Epithelial cell of proximal tubule (primary cell): ENCODE results near the gene RAVER1. TPM values are rescaled to one million over a fixed set of nuclear protein-coding genes. Genes with fewer than 3 reads are reported as not detected.

Experiments used
- DNase-seq: peaks from one replicate; pipeline ENCODE4 v3.0.0-alpha.2; 2011; ENCODE audit warnings: low read depth
- H3K4me3 ChIP-seq: 2 replicates; pipeline ENCODE4 v1.5.1; 2011; ENCODE audit warnings: low read depth, mild to moderate bottlenecking, low read length
- total RNA-seq: library from RNA; depleted of rRNA; stranded (reverse); fragments of >200 nt; gene quantifications from 2 replicates; pipeline ENCODE4 v1.2.3, GENCODE V29; 2015
- TF ChIP-seq, protein P1 (sequence below): conservative IDR thresholded peaks from 2 replicates; pipeline ENCODE4 v1.5.1; 2012; ENCODE audit warnings: low read depth, mild to moderate bottlenecking, low read length

RAVER1 gene
- total RNA-seq, 1 donor from 2014 or later: 29.5 TPM

DNA sequence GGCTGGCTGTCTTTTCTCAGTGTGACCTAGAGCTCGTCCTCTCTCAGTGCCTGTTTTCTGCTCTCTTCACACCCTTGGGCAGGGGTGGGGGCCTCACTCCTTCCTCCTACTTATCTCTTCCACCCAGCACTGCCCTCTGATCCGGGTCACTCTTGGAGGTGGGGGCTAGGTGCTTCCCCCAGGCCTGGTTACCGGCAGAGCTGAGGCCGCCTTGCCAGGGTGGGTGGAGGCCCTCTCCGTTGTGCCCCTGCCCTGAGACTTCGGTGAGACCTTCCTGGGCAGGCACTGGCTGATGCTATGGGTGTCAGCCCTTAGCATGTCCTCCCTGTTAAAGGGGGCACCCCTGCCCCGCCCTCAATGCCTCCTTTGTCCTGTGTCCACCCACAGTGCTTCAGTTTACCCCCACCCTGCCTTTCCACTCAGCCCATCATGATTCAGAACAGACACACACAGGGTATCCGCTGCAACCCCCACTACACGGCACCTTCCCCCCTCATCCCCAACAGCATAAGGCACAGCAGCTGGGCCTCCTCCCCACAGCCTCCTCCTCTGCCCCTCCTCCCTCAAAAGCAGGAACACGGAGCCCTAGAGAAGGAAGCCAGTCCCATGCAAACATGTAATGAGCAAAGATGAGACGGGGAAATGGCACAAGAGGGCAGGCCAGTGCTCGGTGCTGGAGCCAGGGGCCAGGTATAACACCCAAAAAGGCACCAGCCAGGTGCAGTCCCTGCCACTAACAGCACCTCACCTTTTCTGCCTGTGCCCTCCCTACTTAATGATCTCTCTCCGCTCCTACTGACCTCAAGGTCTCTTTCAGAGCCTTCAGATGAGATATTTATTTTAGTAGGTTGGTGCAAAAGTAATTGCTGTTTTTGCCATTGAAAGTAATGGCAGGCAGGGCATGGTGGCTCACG lies 33.5 kb downstream of the RAVER1 start:
- no peak for DNase-seq
- TF ChIP-seq, protein P1, sequence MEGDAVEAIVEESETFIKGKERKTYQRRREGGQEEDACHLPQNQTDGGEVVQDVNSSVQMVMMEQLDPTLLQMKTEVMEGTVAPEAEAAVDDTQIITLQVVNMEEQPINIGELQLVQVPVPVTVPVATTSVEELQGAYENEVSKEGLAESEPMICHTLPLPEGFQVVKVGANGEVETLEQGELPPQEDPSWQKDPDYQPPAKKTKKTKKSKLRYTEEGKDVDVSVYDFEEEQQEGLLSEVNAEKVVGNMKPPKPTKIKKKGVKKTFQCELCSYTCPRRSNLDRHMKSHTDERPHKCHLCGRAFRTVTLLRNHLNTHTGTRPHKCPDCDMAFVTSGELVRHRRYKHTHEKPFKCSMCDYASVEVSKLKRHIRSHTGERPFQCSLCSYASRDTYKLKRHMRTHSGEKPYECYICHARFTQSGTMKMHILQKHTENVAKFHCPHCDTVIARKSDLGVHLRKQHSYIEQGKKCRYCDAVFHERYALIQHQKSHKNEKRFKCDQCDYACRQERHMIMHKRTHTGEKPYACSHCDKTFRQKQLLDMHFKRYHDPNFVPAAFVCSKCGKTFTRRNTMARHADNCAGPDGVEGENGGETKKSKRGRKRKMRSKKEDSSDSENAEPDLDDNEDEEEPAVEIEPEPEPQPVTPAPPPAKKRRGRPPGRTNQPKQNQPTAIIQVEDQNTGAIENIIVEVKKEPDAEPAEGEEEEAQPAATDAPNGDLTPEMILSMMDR: no peak
- no peak overlapping the region for H3K4me3 ChIP-seq

DNA sequence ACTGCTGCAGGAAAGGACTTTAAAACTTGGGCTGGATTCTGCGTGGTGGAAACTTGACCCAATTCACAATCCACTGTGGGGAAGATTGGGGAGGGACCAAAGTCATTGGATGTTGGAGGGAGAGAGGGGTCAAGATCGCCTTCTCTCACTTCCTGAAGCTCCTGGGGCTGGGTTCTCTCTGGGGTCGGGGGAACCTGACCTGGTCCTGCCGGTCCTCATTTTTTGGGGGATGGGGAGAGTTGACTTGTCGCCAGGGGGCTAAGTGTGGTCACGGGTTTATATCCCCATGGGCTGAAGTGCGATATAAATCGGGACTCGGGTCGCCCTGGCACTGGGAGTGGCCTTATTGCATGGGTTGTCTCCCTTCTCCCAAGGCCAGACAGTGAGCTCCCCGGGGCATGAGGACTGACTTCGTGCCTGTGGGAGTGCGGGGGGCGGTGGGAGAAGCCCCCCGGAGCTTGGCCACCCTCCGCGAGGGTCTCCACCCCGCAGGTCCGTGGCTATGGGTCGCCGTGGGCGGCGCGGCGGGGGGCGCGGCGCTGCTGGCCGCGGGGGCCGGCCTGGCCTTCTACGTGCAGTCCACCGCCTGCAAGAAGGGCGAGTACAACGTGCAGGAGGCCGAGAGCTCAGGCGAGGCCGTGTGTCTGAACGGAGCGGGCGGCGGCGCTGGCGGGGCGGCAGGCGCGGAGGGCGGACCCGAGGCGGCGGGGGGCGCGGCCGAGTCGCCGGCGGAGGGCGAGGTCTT lies 37.3 kb downstream of the RAVER1 start:
- peak overlapping the region; percentile 24 for H3K4me3 ChIP-seq

DNA sequence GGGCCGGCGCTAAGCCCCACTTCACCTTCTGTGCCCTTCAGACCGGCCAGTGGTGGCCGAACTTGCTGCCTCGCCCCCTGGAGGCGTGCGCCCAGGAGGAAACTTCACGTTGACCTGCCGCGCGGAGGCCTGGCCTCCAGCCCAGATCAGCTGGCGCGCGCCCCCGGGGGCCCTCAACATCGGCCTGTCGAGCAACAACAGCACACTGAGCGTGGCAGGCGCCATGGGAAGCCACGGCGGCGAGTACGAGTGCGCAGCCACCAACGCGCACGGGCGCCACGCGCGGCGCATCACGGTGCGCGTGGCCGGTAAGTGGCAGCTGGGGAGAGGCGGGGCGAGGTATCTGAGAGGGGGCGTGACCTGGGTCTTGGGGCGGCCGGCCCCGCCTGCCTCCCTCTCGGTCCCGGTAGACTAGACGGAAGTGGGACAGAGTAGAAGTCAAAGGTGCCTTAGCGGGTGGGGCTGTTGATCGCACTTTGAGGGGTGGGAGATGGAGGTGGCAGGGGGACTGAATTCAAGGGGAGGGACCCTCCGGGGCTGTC lies 38.0 kb downstream of the RAVER1 start:
- H3K4me3 ChIP-seq: peak overlapping the region; percentile 24
- DNase-seq: no peak
- TF ChIP-seq, protein P1: peak; percentile 29

More for the DNA sequence above, 37.3 kb downstream of the RAVER1 start:
- DNase-seq: no peak
- TF ChIP-seq, protein P1: no peak

DNA sequence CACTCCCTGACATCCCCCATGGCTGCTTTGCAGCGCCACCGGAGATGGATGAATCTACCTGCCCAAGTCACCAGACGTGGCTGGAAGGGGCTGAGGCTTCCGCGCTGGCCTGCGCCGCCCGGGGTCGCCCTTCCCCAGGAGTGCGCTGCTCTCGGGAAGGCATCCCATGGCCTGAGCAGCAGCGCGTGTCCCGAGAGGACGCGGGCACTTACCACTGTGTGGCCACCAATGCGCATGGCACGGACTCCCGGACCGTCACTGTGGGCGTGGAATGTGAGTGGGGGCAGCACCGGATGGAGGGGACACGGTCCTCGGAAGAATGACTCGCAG lies 39.0 kb downstream of the RAVER1 start:
- TF ChIP-seq, protein P1: peak; percentile 14
- no peak for DNase-seq
- H3K4me3 ChIP-seq: no peak overlapping the region

DNA sequence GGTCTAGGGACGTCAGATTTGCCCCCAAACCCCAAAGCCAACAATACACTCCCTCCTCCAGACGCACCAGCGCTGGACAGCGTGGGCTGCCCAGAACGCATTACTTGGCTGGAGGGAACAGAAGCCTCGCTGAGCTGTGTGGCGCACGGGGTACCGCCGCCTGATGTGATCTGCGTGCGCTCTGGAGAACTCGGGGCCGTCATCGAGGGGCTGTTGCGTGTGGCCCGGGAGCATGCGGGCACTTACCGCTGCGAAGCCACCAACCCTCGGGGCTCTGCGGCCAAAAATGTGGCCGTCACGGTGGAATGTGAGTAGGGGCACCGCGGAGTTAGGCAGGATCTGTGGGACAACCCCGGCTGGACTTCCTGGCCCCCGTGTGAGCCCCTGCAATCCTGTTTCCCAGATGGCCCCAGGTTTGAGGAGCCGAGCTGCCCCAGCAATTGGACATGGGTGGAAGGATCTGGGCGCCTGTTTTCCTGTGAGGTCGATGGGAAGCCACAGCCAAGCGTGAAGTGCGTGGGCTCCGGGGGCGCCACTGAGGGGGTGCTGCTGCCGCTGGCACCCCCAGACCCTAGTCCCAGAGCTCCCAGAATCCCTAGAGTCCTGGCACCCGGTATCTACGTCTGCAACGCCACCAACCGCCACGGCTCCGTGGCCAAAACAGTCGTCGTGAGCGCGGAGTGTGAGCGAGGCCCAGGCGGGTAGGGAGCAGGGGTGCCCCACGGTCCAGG lies 39.5 kb downstream of the RAVER1 start:
- DNase-seq: no peak
- H3K4me3 ChIP-seq: no peak overlapping the region
- TF ChIP-seq, protein P1: no peak

DNA sequence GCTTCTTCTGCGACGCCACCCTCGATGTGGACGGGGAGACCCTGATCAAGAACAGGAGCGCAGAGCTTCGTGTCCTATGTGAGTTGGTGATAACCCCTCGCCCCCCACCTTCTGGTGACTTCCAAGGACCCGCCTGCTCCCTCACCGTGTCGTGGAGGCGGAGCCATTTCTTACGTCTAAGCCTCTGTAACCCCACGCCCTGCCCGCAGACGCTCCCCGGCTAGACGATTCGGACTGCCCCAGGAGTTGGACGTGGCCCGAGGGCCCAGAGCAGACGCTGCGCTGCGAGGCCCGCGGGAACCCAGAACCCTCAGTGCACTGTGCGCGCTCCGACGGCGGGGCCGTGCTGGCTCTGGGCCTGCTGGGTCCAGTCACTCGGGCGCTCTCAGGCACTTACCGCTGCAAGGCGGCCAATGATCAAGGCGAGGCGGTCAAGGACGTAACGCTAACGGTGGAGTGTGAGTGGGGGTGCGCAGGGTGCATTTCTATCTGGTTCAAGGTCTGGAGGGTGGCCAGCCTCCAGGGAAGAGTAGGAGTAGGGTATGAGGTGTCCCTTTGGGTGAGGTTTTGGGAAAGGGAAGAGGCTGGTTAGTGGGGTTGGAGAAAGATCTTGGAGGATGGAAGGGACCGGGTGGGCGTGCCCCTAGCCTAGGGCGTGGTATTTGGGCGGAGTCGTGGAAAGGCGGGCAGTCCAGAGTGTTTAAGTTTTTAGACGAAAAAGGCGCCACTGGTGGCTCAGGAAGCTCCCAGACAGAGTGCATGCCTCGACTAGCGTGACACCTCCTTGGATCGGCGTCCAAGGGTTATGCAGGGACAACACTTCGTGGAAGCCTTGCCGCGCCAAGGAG lies 40.3 kb downstream of the RAVER1 start:
- DNase-seq: no peak
- TF ChIP-seq, protein P1: no peak
- H3K4me3 ChIP-seq: peak overlapping the region; percentile 43
